Suprapubic skin (tissue), 3 donors: ENCODE data around the gene UMOD.

Source experiments
- POLR2AphosphoS5 ChIP-seq, 3 donors: sonication (generic); formaldehyde crosslinking; IDR thresholded peaks; one replicate each; pipeline ENCODE4 v1.6.1; 2017; ENCODE audit warnings: antibody characterized with exemption in 3 of 3
- TF ChIP-seq, protein P1 (sequence below), 2 donors: fragments of 200-600 bp in 1 of 2; fragments of 450-650 bp in 1 of 2; sonication (generic) in 1 of 2; IDR thresholded peaks; one replicate each; pipeline ENCODE4 v1.5.1; 2016 to 2019; ENCODE audit warnings: antibody characterized with exemption in 2 of 2, mild to moderate bottlenecking in 1 of 2, moderate library complexity in 1 of 2

DNA sequence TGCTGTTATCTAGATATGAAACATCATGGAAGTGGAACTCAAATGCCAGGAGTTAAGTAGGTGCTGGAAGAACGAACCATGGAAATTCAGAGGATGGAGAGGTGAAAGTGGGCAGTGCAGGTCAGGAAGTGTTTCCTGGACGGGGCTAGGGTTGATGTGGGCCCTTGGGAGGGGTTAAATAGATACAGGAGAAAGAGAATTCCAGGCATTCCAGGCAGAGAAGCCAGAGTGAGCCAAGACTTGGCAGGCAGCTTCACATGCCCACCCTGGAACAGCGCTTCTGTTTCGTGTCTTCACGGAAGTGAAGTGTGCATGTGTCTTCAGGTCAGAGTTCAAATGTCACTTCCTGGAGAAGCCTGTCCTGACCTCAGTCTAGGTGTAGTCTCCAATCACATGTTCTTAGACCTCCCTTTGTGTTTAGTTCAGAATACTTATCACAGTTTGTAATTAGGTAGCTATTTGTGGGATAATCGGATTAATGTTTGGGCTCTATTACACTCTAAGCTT, 66.5 kb downstream of the UMOD start:
- TF ChIP-seq, protein P1, sequence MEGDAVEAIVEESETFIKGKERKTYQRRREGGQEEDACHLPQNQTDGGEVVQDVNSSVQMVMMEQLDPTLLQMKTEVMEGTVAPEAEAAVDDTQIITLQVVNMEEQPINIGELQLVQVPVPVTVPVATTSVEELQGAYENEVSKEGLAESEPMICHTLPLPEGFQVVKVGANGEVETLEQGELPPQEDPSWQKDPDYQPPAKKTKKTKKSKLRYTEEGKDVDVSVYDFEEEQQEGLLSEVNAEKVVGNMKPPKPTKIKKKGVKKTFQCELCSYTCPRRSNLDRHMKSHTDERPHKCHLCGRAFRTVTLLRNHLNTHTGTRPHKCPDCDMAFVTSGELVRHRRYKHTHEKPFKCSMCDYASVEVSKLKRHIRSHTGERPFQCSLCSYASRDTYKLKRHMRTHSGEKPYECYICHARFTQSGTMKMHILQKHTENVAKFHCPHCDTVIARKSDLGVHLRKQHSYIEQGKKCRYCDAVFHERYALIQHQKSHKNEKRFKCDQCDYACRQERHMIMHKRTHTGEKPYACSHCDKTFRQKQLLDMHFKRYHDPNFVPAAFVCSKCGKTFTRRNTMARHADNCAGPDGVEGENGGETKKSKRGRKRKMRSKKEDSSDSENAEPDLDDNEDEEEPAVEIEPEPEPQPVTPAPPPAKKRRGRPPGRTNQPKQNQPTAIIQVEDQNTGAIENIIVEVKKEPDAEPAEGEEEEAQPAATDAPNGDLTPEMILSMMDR (IDR thresholded peaks at IDR 0.05), result no peak
- TF ChIP-seq POLR2AphosphoS5 (IDR thresholded peaks at IDR 0.05), result no peak
